PC-9 (cell line): ENCODE data around the gene IL17C. TPM values are rescaled to one million over a fixed set of nuclear protein-coding genes. Genes with fewer than 3 reads are reported as not detected.
A peak's percentile ranks its signal among the peaks of the same experiment; 100 is the strongest.

Experiments used
- BruUV-seq: library from RNA; stranded (reverse); fragments of 400-500 nt; replicated peaks from 2 replicates; lab custom pipeline; 2021; lab: Mats Ljungman, UMichigan
- CTCF ChIA-PET: fragments of 300-600 bp; sonication (Branson Sonifier 250); formaldehyde crosslinking; loops from one replicate; lab custom pipeline; 2022; ENCODE audit warnings: antibody characterized with exemption; lab: Charles Lee
- POLR2A ChIA-PET: fragments of 300-600 bp; sonication (Branson Sonifier 250); formaldehyde crosslinking; loops from one replicate; lab custom pipeline; 2022; ENCODE audit warnings: antibody characterized with exemption; ENCODE audit not compliant: unreplicated experiment; lab: Charles Lee
- DNase-seq, 2 experiments: peaks; one replicate each; pipeline versions ENCODE4 v3.0.0 to v3.0.0-alpha.2; 2015 to 2022; ENCODE audit warnings: mixed read lengths in 1 of 2
- H2AFZ ChIP-seq: fragments of 200-600 bp; sonication (generic); 2 replicates; pipeline ENCODE4 v1.8.1; 2017; ENCODE audit warnings: antibody characterized with exemption
- H3F3A ChIP-seq: fragments of 200-600 bp; sonication (generic); 2 replicates; pipeline ENCODE4 v1.8.1; 2017; ENCODE audit warnings: antibody characterized with exemption, mild to moderate bottlenecking, low read depth; ENCODE audit not compliant: insufficient read depth
- H3K27ac ChIP-seq: fragments of 200-600 bp; sonication (generic); 2 replicates; pipeline ENCODE4 v1.6.1; 2016; ENCODE audit warnings: mixed run types
- H3K27me3 ChIP-seq: fragments of 200-600 bp; sonication (generic); 2 replicates; pipeline ENCODE4 v1.6.1; 2016; ENCODE audit warnings: low read depth, mixed run types; ENCODE audit not compliant: insufficient read depth
- H3K36me3 ChIP-seq: fragments of 200-600 bp; sonication (generic); 2 replicates; pipeline ENCODE4 v1.6.1; 2016; ENCODE audit warnings: low read depth, mixed run types
- H3K4me1 ChIP-seq: fragments of 200-600 bp; sonication (generic); replicated peaks from 2 replicates; pipeline ENCODE4 v1.6.1; 2016; ENCODE audit warnings: mixed run types; ENCODE audit not compliant: insufficient read depth
- H3K4me2 ChIP-seq: fragments of 200-600 bp; sonication (generic); 2 replicates; pipeline ENCODE4 v1.6.1; 2017; ENCODE audit warnings: mixed run types
- H3K4me3 ChIP-seq: fragments of 200-600 bp; sonication (generic); 2 replicates; pipeline ENCODE4 v1.6.1; 2016; ENCODE audit warnings: mixed run types
- H3K79me2 ChIP-seq: fragments of 200-600 bp; sonication (generic); 2 replicates; pipeline ENCODE4 v1.6.1; 2017; ENCODE audit warnings: low read depth, mixed run types
- H3K9me2 ChIP-seq: fragments of 200-600 bp; sonication (generic); 2 replicates; pipeline ENCODE4 v1.8.1; 2017; ENCODE audit warnings: mild to moderate bottlenecking; ENCODE audit not compliant: insufficient read depth
- H3K9me3 ChIP-seq: fragments of 200-600 bp; sonication (generic); 2 replicates; pipeline ENCODE4 v1.8.1; 2016; ENCODE audit warnings: low read depth; ENCODE audit not compliant: insufficient read depth
- H4K20me1 ChIP-seq: fragments of 200-600 bp; sonication (generic); 2 replicates; pipeline ENCODE4 v1.8.1; 2017; ENCODE audit not compliant: insufficient read depth
- EZH2 ChIP-seq: fragments of 200-600 bp; sonication (generic); IDR thresholded peaks from 2 replicates; pipeline ENCODE4 v1.8.0; 2017; ENCODE audit warnings: antibody characterized with exemption, low read depth
- intact Hi-C: fragments of 100-400 bp; cut with micrococcal nuclease; formaldehyde crosslinking; loops from one replicate; pipeline ENCODE4 v1.10.0; 2022; ENCODE audit not compliant: unreplicated experiment
- total RNA-seq: library from RNA; stranded (reverse); gene quantifications from 2 replicates; pipeline ENCODE4 v1.2.3, GENCODE V29; 2021
- TF ChIP-seq, protein P1 (sequence below): fragments of 200-600 bp; sonication (generic); conservative IDR thresholded peaks from 2 replicates; pipeline ENCODE4 v1.6.1; 2017; ENCODE audit warnings: mixed run types, antibody characterized with exemption, mild to moderate bottlenecking, moderate library complexity

Gene IL17C
- total RNA-seq, 1 experiment from 2014 or later, result not detected

- Histone ChIP-seq H2AFZ (no peak overlapping the region), H3K79me2 (no peaks in the 10 kb centered on the region), H3K9me2 (no peaks in the 10 kb centered on the region), H3K4me3 (no peak overlapping the region), H4K20me1 (peaks cover 16% of the 10 kb centered on the region), H3K4me1 (no peaks in the 10 kb centered on the region), H3F3A (no peaks in the 10 kb centered on the region), H3K4me2 (no peak overlapping the region), H3K27me3 (no peaks in the 10 kb centered on the region), H3K27ac (no peak overlapping the region), H3K36me3 (no peaks in the 10 kb centered on the region), H3K9me3 (no peaks in the 10 kb centered on the region)
- DNase-seq, result peak in 1 of 2 experiments; percentile 33
- no TSS peak for BruUV-seq
- TF ChIP-seq, protein P1, sequence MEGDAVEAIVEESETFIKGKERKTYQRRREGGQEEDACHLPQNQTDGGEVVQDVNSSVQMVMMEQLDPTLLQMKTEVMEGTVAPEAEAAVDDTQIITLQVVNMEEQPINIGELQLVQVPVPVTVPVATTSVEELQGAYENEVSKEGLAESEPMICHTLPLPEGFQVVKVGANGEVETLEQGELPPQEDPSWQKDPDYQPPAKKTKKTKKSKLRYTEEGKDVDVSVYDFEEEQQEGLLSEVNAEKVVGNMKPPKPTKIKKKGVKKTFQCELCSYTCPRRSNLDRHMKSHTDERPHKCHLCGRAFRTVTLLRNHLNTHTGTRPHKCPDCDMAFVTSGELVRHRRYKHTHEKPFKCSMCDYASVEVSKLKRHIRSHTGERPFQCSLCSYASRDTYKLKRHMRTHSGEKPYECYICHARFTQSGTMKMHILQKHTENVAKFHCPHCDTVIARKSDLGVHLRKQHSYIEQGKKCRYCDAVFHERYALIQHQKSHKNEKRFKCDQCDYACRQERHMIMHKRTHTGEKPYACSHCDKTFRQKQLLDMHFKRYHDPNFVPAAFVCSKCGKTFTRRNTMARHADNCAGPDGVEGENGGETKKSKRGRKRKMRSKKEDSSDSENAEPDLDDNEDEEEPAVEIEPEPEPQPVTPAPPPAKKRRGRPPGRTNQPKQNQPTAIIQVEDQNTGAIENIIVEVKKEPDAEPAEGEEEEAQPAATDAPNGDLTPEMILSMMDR, result no peak
- no peak for TF ChIP-seq EZH2
- POLR2A ChIA-PET, result interaction anchor here (0.6 kb wide), 1 partner anchor 53 kb away, joined by 3 read pairs; no protein-coding TSS in a partner anchor
- intact Hi-C loops, result no loop called here
- CTCF ChIA-PET, result no interaction called here
Measured at GRCh38 chr16:88617268-88618031, 20.9 kb upstream of the IL17C start.

- Histone ChIP-seq H3K9me2 (no peaks in the 10 kb centered on the region), H2AFZ (no peak overlapping the region), H3K79me2 (no peaks in the 10 kb centered on the region), H3F3A (no peaks in the 10 kb centered on the region), H3K4me1 (no peaks in the 10 kb centered on the region), H3K4me2 (no peak overlapping the region), H3K9me3 (no peaks in the 10 kb centered on the region), H4K20me1 (peaks cover 11% of the 10 kb centered on the region), H3K27me3 (no peaks in the 10 kb centered on the region), H3K4me3 (no peak overlapping the region), H3K27ac (no peak overlapping the region), H3K36me3 (no peaks in the 10 kb centered on the region)
- no TSS peak for BruUV-seq
- no peak for TF ChIP-seq EZH2
- TF ChIP-seq, protein P1, result no peak
- ChIA-PET CTCF (no interaction called here), POLR2A (no interaction called here)
- peak in 1 of 2 experiments; percentile 20 for DNase-seq
- intact Hi-C loops, result no loop called here
Measured at GRCh38 chr16:88618182-88618955, 20.0 kb upstream of the IL17C start.

DNA sequence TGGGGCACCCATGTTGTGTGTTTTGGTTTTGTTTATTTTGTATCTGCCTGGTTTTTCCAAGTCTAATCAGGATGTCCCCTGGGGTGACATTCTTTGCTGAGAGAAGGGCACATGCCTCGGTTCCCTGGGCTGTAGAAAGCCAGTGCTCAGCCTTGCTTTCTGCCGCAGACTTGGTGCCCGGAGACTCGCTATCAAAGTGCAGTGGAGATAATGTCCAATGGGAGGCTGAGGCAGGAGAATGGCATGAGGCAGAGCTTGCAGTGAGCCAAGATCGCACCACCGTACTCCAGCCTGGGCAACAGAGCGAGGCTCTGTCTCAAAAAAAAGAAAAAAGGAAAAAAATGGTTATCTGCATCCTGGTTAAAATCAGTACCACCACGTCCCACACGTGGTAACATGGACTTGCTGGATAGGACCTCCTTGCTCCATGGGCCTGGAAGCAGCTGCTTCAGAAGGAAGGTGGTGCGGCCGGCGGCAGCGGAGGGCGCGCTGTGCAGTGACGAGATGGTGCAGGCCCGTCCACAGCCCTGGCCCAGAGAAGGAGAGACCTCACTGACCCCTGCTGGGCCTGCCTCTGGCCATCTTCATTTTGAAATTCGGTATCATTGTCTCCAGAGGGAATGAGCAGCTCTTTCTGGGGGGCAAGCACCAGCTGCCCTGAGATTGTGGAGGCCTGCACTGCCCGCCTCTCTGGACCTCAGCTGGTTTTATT is 19.3 kb upstream of the IL17C start:
- H2AFZ ChIP-seq, result no peak overlapping the region
- H3K79me2 ChIP-seq, result no peaks in the 10 kb centered on the region
- H3K4me3 ChIP-seq, result no peak overlapping the region
- H3K9me2 ChIP-seq, result no peaks in the 10 kb centered on the region
- no peaks in the 10 kb centered on the region for H3K36me3 ChIP-seq
- intact Hi-C loops, result no loop called here
- DNase-seq, result peak in 1 of 2 experiments; percentile 19
- ChIA-PET CTCF (no interaction called here), POLR2A (no interaction called here)
- H3F3A ChIP-seq, result no peaks in the 10 kb centered on the region
- no peak for TF ChIP-seq EZH2
- TF ChIP-seq, protein P1, result no peak
- H3K27ac ChIP-seq, result no peak overlapping the region
- H4K20me1 ChIP-seq, result peaks cover 7% of the 10 kb centered on the region
- no peaks in the 10 kb centered on the region for H3K9me3 ChIP-seq
- H3K4me2 ChIP-seq, result no peak overlapping the region
- no TSS peak for BruUV-seq
- H3K27me3 ChIP-seq, result no peaks in the 10 kb centered on the region
- no peaks in the 10 kb centered on the region for H3K4me1 ChIP-seq
